ENCODE measurements around the gene ZHX3.

Gene ZHX3

DNA sequence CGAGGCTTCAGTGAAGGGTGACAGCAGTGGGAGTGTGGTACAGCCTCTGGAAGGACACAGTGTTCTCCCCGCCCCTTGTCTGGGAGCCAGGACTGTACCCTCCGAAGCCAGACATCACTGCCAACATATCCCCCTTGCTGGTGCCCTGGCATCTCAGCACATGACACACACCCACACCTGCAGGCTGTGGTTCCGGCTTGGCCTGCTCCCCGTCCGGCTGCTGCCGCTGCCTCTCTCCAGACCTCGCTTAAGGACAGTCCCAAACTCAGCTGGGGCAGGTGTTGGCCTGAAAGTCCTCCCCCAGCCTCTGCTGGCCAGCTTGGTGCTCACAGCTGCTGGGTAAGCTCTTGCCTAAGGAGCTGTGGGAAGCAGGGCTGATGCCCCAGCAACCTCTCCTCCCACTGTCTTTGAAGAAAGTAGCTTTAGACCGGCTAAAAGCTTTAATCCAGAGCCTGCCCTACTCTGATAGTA, 42.0 kb upstream of the ZHX3 start:
- DNase-seq (ENCODE audit: low read depth in 1 of 2, low spot score in 1 of 2), result no peak
- TF ChIP-seq, protein P1, sequence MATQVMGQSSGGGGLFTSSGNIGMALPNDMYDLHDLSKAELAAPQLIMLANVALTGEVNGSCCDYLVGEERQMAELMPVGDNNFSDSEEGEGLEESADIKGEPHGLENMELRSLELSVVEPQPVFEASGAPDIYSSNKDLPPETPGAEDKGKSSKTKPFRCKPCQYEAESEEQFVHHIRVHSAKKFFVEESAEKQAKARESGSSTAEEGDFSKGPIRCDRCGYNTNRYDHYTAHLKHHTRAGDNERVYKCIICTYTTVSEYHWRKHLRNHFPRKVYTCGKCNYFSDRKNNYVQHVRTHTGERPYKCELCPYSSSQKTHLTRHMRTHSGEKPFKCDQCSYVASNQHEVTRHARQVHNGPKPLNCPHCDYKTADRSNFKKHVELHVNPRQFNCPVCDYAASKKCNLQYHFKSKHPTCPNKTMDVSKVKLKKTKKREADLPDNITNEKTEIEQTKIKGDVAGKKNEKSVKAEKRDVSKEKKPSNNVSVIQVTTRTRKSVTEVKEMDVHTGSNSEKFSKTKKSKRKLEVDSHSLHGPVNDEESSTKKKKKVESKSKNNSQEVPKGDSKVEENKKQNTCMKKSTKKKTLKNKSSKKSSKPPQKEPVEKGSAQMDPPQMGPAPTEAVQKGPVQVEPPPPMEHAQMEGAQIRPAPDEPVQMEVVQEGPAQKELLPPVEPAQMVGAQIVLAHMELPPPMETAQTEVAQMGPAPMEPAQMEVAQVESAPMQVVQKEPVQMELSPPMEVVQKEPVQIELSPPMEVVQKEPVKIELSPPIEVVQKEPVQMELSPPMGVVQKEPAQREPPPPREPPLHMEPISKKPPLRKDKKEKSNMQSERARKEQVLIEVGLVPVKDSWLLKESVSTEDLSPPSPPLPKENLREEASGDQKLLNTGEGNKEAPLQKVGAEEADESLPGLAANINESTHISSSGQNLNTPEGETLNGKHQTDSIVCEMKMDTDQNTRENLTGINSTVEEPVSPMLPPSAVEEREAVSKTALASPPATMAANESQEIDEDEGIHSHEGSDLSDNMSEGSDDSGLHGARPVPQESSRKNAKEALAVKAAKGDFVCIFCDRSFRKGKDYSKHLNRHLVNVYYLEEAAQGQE (IDR thresholded peaks at IDR 0.05; ENCODE audit: insufficient replicate concordance, low read depth), result no peak
- TF ChIP-seq POLR2AphosphoS5 (IDR thresholded peaks at IDR 0.05; ENCODE audit: low read depth), result no peak
- TF ChIP-seq GABPA (IDR thresholded peaks at IDR 0.05; ENCODE audit: low read depth), result no peak
- TF ChIP-seq, protein P2, sequence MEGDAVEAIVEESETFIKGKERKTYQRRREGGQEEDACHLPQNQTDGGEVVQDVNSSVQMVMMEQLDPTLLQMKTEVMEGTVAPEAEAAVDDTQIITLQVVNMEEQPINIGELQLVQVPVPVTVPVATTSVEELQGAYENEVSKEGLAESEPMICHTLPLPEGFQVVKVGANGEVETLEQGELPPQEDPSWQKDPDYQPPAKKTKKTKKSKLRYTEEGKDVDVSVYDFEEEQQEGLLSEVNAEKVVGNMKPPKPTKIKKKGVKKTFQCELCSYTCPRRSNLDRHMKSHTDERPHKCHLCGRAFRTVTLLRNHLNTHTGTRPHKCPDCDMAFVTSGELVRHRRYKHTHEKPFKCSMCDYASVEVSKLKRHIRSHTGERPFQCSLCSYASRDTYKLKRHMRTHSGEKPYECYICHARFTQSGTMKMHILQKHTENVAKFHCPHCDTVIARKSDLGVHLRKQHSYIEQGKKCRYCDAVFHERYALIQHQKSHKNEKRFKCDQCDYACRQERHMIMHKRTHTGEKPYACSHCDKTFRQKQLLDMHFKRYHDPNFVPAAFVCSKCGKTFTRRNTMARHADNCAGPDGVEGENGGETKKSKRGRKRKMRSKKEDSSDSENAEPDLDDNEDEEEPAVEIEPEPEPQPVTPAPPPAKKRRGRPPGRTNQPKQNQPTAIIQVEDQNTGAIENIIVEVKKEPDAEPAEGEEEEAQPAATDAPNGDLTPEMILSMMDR (IDR thresholded peaks at IDR 0.05; ENCODE audit: insufficient read depth, low read length), result no peak
- TF ChIP-seq SPI1 (IDR thresholded peaks at IDR 0.05; ENCODE audit: borderline replicate concordance, low read depth), result no peak
- H3K27me3 ChIP-seq (ENCODE audit: insufficient read depth, poor library complexity, severe bottlenecking), result peaks cover 3% of the 10 kb centered on the region
- no peak overlapping the region for H3K4me3 ChIP-seq (replicated peaks; ENCODE audit: insufficient read depth, low read length)
- H3K27ac ChIP-seq (replicated peaks), result no peak overlapping the region

DNA sequence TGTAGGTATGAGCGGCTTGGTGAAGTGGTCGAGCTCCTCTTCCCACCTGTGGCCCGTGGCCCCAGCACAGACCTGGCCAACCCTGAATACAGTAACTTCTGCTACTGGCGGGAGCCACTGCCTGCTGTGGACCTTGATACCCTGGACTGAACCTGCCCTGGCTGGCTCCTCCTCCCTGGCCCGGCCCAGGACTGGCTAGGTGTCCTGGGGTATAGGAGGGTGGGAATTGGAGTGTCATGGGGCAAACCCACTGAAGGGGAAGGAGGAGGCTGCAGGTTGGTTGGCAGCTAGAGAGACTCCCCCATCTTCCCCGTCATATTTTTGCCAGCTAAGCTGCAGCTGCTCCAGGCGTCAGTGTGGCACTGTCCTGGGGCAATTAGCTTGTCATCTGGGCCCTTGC, 41.2 kb upstream of the ZHX3 start:
- Histone ChIP-seq H3K27me3 (ENCODE audit: insufficient read depth, poor library complexity, severe bottlenecking) (no peaks in the 10 kb centered on the region), H3K27ac (replicated peaks) (no peak overlapping the region), H3K4me3 (replicated peaks; ENCODE audit: insufficient read depth, low read length) (no peak overlapping the region)
- DNase-seq (ENCODE audit: low read depth in 1 of 2, low spot score in 1 of 2), result no peak
- TF ChIP-seq SPI1 (IDR thresholded peaks at IDR 0.05; ENCODE audit: borderline replicate concordance, low read depth), result no peak
- no peak for TF ChIP-seq GABPA (IDR thresholded peaks at IDR 0.05; ENCODE audit: low read depth)
- TF ChIP-seq, protein P2 (IDR thresholded peaks at IDR 0.05; ENCODE audit: insufficient read depth, low read length), result no peak
- TF ChIP-seq, protein P1 (IDR thresholded peaks at IDR 0.05; ENCODE audit: insufficient replicate concordance, low read depth), result no peak
- TF ChIP-seq POLR2AphosphoS5 (IDR thresholded peaks at IDR 0.05; ENCODE audit: low read depth), result no peak

DNA sequence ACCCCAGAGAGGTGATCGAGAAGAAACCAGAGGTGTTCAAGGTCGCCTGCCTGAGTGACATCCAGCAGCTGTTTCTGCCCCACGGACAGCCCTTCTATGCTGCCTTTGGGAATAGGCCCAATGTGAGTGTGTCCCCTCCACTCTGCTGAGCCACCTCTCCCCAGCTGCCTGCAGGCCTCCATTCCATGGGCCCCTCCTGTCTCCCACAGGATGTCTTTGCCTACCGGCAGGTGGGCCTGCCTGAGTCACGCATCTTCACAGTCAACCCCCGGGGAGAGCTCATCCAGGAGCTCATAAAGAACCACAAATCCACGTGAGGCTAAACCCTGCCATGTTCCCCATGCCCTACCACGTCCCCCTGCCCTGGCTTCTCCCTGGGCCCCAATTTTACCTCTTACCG, 40.7 kb upstream of the ZHX3 start:
- no peak for DNase-seq (ENCODE audit: low read depth in 1 of 2, low spot score in 1 of 2)
- Histone ChIP-seq H3K27ac (replicated peaks) (no peak overlapping the region), H3K4me3 (replicated peaks; ENCODE audit: insufficient read depth, low read length) (no peak overlapping the region), H3K27me3 (ENCODE audit: insufficient read depth, poor library complexity, severe bottlenecking) (no peaks in the 10 kb centered on the region)
- TF ChIP-seq, protein P2 (IDR thresholded peaks at IDR 0.05; ENCODE audit: insufficient read depth, low read length), result no peak
- TF ChIP-seq POLR2AphosphoS5 (IDR thresholded peaks at IDR 0.05; ENCODE audit: low read depth) (no peak), GABPA (IDR thresholded peaks at IDR 0.05; ENCODE audit: low read depth) (no peak), SPI1 (IDR thresholded peaks at IDR 0.05; ENCODE audit: borderline replicate concordance, low read depth) (no peak)
- TF ChIP-seq, protein P1 (IDR thresholded peaks at IDR 0.05; ENCODE audit: insufficient replicate concordance, low read depth), result no peak
